H1 (cell line): ENCODE measurements around the gene COL10A1. TPM values are rescaled to one million over a fixed set of nuclear protein-coding genes. Genes with fewer than 3 reads are reported as not detected.

Source experiments
- CTCF ChIA-PET: fragments of 300-600 bp; sonication (Branson Sonifier 250); formaldehyde crosslinking; loops from one replicate; lab custom pipeline; 2021; ENCODE audit not compliant: partially characterized antibody; lab: Charles Lee
- POLR2A ChIA-PET: fragments of 300-600 bp; sonication (Branson Sonifier 250); formaldehyde crosslinking; loops from one replicate; lab custom pipeline; 2021; ENCODE audit warnings: inconsistent platforms; ENCODE audit not compliant: partially characterized antibody; lab: Charles Lee
- DNase-seq, 2 experiments: peaks; one replicate each; pipeline versions ENCODE4 v3.0.0 to v3.0.0-alpha.2; 2010 to 2022; ENCODE audit warnings: low spot score in 2 of 2, low read depth in 1 of 2, mixed read lengths in 1 of 2
- FAIRE-seq: peaks from 2 replicates; lab custom pipeline; 2011; peaks lifted over from hg19 to GRCh38; lab: Jason Lieb, UNC
- H2AFZ ChIP-seq: 2 replicates; pipeline ENCODE4 v1.8.1; 2012; ENCODE audit warnings: low read length, inconsistent platforms
- H2AK5ac ChIP-seq: 2 replicates; pipeline ENCODE4 v1.6.1; 2013; ENCODE audit warnings: low read depth, low read length
- H2BK120ac ChIP-seq: replicated peaks from 2 replicates; pipeline ENCODE3; 2013; ENCODE audit warnings: low read depth, low read length, inconsistent platforms
- H2BK12ac ChIP-seq: 2 replicates; pipeline ENCODE4 v1.6.1; 2013; ENCODE audit warnings: low read depth, low read length
- H2BK15ac ChIP-seq: 2 replicates; pipeline ENCODE4 v1.6.1; 2013; ENCODE audit warnings: low read length
- H2BK20ac ChIP-seq: 2 replicates; pipeline ENCODE4 v1.6.1; 2013; ENCODE audit warnings: low read length
- H2BK5ac ChIP-seq: 2 replicates; pipeline ENCODE4 v1.6.1; 2013; ENCODE audit warnings: low read depth, low read length
- H3K14ac ChIP-seq: 2 replicates; pipeline ENCODE4 v1.6.1; 2013; ENCODE audit warnings: inconsistent platforms; ENCODE audit not compliant: insufficient read length
- H3K18ac ChIP-seq: 2 replicates; pipeline ENCODE4 v1.6.1; 2013; ENCODE audit warnings: low read length; ENCODE audit errors: extremely low read depth
- H3K23ac ChIP-seq: 2 replicates; pipeline ENCODE4 v1.6.1; 2013; ENCODE audit warnings: inconsistent platforms; ENCODE audit not compliant: insufficient read length
- H3K23me2 ChIP-seq: 2 replicates; pipeline ENCODE4 v1.6.1; 2013; ENCODE audit warnings: low read depth, low read length
- H3K27ac ChIP-seq: 2 replicates; pipeline ENCODE4 v1.6.1; 2011; ENCODE audit warnings: low read depth, low read length, inconsistent platforms
- H3K27me3 ChIP-seq, 4 experiments: replicated peaks in 1 of 4; 1 replicate in 1 of 4; 2 replicates in 3 of 4; pipeline versions ENCODE4 v1.6.1 to v1.8.1; 2011 to 2013; ENCODE audit warnings: low read length in 3 of 4, mild to moderate bottlenecking in 3 of 4, inconsistent platforms in 2 of 4, mixed read lengths in 2 of 4, moderate library complexity in 1 of 4; ENCODE audit not compliant: control insufficient read depth in 3 of 4, insufficient read depth in 3 of 4; ENCODE audit errors: extremely low read depth in 1 of 4
- H3K36me3 ChIP-seq, 4 experiments: 2 replicates each; pipeline versions ENCODE4 v1.6.1 to v1.8.1; 2011 to 2013; ENCODE audit warnings: mild to moderate bottlenecking in 4 of 4, low read length in 3 of 4, moderate library complexity in 2 of 4, control low read depth in 1 of 4, inconsistent platforms in 1 of 4; ENCODE audit not compliant: insufficient read depth in 4 of 4, control insufficient read depth in 2 of 4
- H3K4ac ChIP-seq: replicated peaks from 2 replicates; pipeline ENCODE3; 2013; ENCODE audit warnings: low read length, low read depth, mixed read lengths, inconsistent platforms; ENCODE audit not compliant: insufficient read length
- H3K4me1 ChIP-seq, 4 experiments: replicated peaks in 1 of 4; 1 replicate in 1 of 4; 2 replicates in 3 of 4; pipeline versions ENCODE4 v1.6.1 to v1.8.1; 2011 to 2013; ENCODE audit warnings: low read length in 3 of 4, inconsistent platforms in 2 of 4, mixed read lengths in 1 of 4; ENCODE audit not compliant: insufficient read depth in 4 of 4, control insufficient read depth in 3 of 4
- H3K4me2 ChIP-seq, 2 experiments: 2 replicates each; pipeline versions ENCODE4 v1.6.1 to v1.8.1; 2011 to 2013; ENCODE audit warnings: low read depth in 2 of 2, low read length in 2 of 2, control low read depth in 1 of 2, inconsistent platforms in 1 of 2, mild to moderate bottlenecking in 1 of 2; ENCODE audit not compliant: insufficient read depth in 1 of 2
- H3K4me3 ChIP-seq, 4 experiments: fragments of 200-600, 300-600 bp in 1 of 4; sonication (generic), shearing (Covaris generic), sonication (Bioruptor Twin) in 1 of 4; 2 replicates each; pipeline versions ENCODE4 v1.5.1 to v1.8.1; 2011 to 2016; ENCODE audit warnings: low read length in 4 of 4, low read depth in 3 of 4, control low read depth in 2 of 4, inconsistent platforms in 2 of 4, mild to moderate bottlenecking in 2 of 4, mixed read lengths in 1 of 4, moderate library complexity in 1 of 4; ENCODE audit not compliant: insufficient read depth in 2 of 4; ENCODE audit errors: extremely low read depth in 1 of 4
- H3K56ac ChIP-seq: replicated peaks from 2 replicates; pipeline ENCODE3; 2013; ENCODE audit warnings: low read depth, mild to moderate bottlenecking, mixed read lengths, low read length, inconsistent platforms; ENCODE audit not compliant: insufficient read length
- H3K79me1 ChIP-seq: 2 replicates; pipeline ENCODE4 v1.6.1; 2013; ENCODE audit warnings: low read depth, low read length, control low read depth
- H3K79me2 ChIP-seq, 2 experiments: 2 replicates each; pipeline versions ENCODE4 v1.6.1 to v1.8.1; 2012 to 2013; ENCODE audit warnings: low read length in 2 of 2, mild to moderate bottlenecking in 2 of 2, inconsistent platforms in 1 of 2; ENCODE audit not compliant: insufficient read depth in 2 of 2, control insufficient read depth in 1 of 2
- H3K9ac ChIP-seq, 4 experiments: replicated peaks in 1 of 4; 1 replicate in 1 of 4; 2 replicates in 3 of 4; pipeline versions ENCODE4 v1.6.1 to v1.8.1; 2011 to 2013; ENCODE audit warnings: low read depth in 3 of 4, low read length in 3 of 4, control low read depth in 2 of 4, mild to moderate bottlenecking in 2 of 4, moderate library complexity in 2 of 4, inconsistent platforms in 1 of 4; ENCODE audit errors: extremely low read depth in 1 of 4
- H3K9me3 ChIP-seq, 2 experiments: 2 replicates each; pipeline versions ENCODE4 v1.6.1 to v1.8.1; 2012 to 2013; ENCODE audit warnings: mild to moderate bottlenecking in 2 of 2, moderate library complexity in 2 of 2, control low read depth in 1 of 2, inconsistent platforms in 1 of 2, low read depth in 1 of 2, low read length in 1 of 2, mixed read lengths in 1 of 2; ENCODE audit not compliant: insufficient read depth in 2 of 2
- H4K20me1 ChIP-seq, 2 experiments: replicated peaks in 1 of 2; 2 replicates each; pipeline versions ENCODE3 to v1.8.1; 2011 to 2013; ENCODE audit warnings: inconsistent platforms in 2 of 2, low read length in 2 of 2, mild to moderate bottlenecking in 1 of 2; ENCODE audit not compliant: insufficient read depth in 2 of 2, control insufficient read depth in 1 of 2
- H4K5ac ChIP-seq: 2 replicates; pipeline ENCODE4 v1.6.1; 2013; ENCODE audit warnings: low read length, low read depth, mixed read lengths, inconsistent platforms; ENCODE audit not compliant: insufficient read length
- H4K8ac ChIP-seq: 2 replicates; pipeline ENCODE4 v1.8.0; 2013; ENCODE audit warnings: mild to moderate bottlenecking, moderate library complexity, low read length, inconsistent platforms; ENCODE audit not compliant: insufficient read depth; ENCODE audit errors: extremely low read depth
- H4K91ac ChIP-seq: replicated peaks from 2 replicates; pipeline ENCODE3; 2013; ENCODE audit warnings: low read length, mixed read lengths, inconsistent platforms; ENCODE audit not compliant: insufficient read length
- MAX ChIP-seq: IDR thresholded peaks from 2 replicates; pipeline ENCODE4 v1.6.1; 2012; ENCODE audit warnings: inconsistent platforms
- ZNF274 ChIP-seq: IDR thresholded peaks from 2 replicates; pipeline ENCODE4 v1.7.0; 2012; ENCODE audit warnings: low read length, borderline replicate concordance; ENCODE audit errors: extremely low read depth
- WGBS, 2 experiments: shearing (Covaris generic) in 1 of 2; methylation state at CpG; one replicate each; pipeline versions ENCODE4 v1.1.6 to v1.1.7; 2013 to 2015; ENCODE audit warnings: low lambda C conversion rate in 2 of 2, mixed read lengths in 2 of 2, inconsistent platforms in 1 of 2, low coverage in 1 of 2, missing lambda C conversion rate in 1 of 2; ENCODE audit not compliant: insufficient replicate concordance in 2 of 2, insufficient coverage in 1 of 2, insufficient read length in 1 of 2; ENCODE audit errors: extremely low coverage in 1 of 2, missing lambda C conversion rate in 1 of 2; 5-methylcytosine and 5-hydroxymethylcytosine counted together
- polyA plus RNA-seq, 7 experiments: library from polyadenylated mRNA; depleted of rRNA in 3 of 7; stranded (reverse) in 5 of 7; unstranded in 2 of 7; fragments of >200 nt in 5 of 7; fragments of 200-250 nt in 2 of 7; gene quantifications; 1 replicate in 5 of 7; 2 replicates in 1 of 7; 4 replicates in 1 of 7; pipeline versions ENCODE4 v1.2.1 to v1.2.3, GENCODE V29; 2011 to 2013; ENCODE audit warnings: missing spikeins in 2 of 7, mixed read lengths in 2 of 7
- total RNA-seq: library from RNA; stranded (reverse); fragmentation: NEBNext Ultra II Directional; extraction: Animal tissue kit (Norgen Biotek cat#: 25700); gene quantifications from 2 replicates; pipeline ENCODE4 v1.2.1, GENCODE V29; 2021

Gene COL10A1
- total and polyA plus RNA-seq, 2 of the 8 experiments (the other 6 are each of a cell fraction or from before 2014, with no cell fraction given): not detected

- H3K23me2 ChIP-seq: no peaks in the 10 kb centered on the region
- no peak overlapping the region for H3K4me3 ChIP-seq
- no peaks in the 10 kb centered on the region for H3K79me2 ChIP-seq
- H3K4me1 ChIP-seq: no peaks in the 10 kb centered on the region
- H3K23ac ChIP-seq: no peak overlapping the region
- H3K18ac ChIP-seq: no peak overlapping the region
- no peaks in the 10 kb centered on the region for H3K79me1 ChIP-seq
- H3K9me3 ChIP-seq: no peaks in the 10 kb centered on the region
- WGBS, 2 experiments: 87% methylated on average over 2 of the region's 2 CpGs; no CpG with 5 or more reads in 1 of the 2 experiments
- no peak overlapping the region for H2BK120ac ChIP-seq
- H2BK20ac ChIP-seq: no peak overlapping the region
- POLR2A ChIA-PET: no interaction called here
- no peak overlapping the region for H4K5ac ChIP-seq
- no peak overlapping the region for H3K14ac ChIP-seq
- TF ChIP-seq ZNF274 (no peak), MAX (no peak)
- H3K4ac ChIP-seq: no peak overlapping the region
- no peak overlapping the region for H2BK12ac ChIP-seq
- CTCF ChIA-PET: interaction anchor here (2.4 to 3.2 kb wide), 2 partner anchors 12 to 21 kb away, joined by 7 to 9 read pairs; no protein-coding TSS in a partner anchor
- no peak overlapping the region for H2BK5ac ChIP-seq
- no peak overlapping the region for H4K8ac ChIP-seq
- H3K9ac ChIP-seq: no peak overlapping the region
- H2AK5ac ChIP-seq: no peak overlapping the region
- H3K4me2 ChIP-seq: no peak overlapping the region
- H4K20me1 ChIP-seq: no peaks in the 10 kb centered on the region
- no peaks in the 10 kb centered on the region for H3K27me3 ChIP-seq
- H3K27ac ChIP-seq: no peak overlapping the region
- DNase-seq (no peak), FAIRE-seq (no peak)
- no peak overlapping the region for H3K56ac ChIP-seq
- no peak overlapping the region for H2BK15ac ChIP-seq
- H2AFZ ChIP-seq: no peak overlapping the region
- no peak overlapping the region for H4K91ac ChIP-seq
- H3K36me3 ChIP-seq: no peaks in the 10 kb centered on the region; a peak in 1 of 8 replicates
These were observed 41.6 kb downstream of the COL10A1 start for GRCh38 chr6:116084284-116084683.
